NCI-H446 treated with DMSO at 0.1 percent for 48 hours (cell line): Measurements from ENCODE around the gene SNX20.

ENCODE experiments used
- DNase-seq: peaks from one replicate; lab custom pipeline; 2025; lab: John Stamatoyannopoulos, UW

SNX20 gene

DNA sequence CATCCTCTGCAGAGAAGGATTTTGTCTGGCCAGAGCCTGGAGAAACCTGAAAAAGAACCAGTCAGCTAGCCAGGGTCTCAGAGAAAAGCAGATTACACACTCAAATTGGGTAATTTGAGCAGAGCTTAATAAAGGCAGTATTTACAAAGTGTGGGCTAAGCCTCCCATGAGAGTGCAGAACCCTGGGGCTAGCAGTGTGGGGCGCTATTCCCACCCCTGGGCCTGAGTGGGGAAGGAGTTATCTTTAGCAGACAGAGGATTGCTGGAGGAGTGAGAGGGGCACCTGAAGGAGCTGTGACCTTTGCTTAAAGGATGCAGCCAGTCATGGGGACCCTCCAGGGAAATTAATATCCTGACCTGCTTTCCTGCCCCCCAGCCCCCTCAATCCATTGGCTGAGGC, 46.2 kb downstream of the SNX20 start:
- no peak for DNase-seq

DNA sequence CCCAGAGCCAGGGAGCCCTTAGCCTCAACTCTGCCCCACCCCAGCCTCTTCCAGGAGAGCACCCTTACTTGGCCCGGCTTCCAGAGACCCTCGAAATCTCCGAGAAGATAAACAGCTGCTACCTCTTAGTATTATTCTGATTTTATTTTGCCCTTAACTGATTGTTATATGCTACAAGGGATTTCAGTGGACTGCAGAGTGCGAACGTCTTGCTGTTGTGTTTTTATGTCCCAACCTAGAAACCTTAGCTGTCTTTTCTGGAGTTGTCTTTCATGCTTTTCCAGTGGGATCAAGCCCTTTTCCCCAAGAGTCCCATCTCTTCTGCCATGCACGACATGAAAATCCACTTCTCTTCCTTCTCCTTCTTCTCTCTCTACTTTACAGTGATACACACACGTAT, 47.0 kb downstream of the SNX20 start:
- DNase-seq: no peak

DNA sequence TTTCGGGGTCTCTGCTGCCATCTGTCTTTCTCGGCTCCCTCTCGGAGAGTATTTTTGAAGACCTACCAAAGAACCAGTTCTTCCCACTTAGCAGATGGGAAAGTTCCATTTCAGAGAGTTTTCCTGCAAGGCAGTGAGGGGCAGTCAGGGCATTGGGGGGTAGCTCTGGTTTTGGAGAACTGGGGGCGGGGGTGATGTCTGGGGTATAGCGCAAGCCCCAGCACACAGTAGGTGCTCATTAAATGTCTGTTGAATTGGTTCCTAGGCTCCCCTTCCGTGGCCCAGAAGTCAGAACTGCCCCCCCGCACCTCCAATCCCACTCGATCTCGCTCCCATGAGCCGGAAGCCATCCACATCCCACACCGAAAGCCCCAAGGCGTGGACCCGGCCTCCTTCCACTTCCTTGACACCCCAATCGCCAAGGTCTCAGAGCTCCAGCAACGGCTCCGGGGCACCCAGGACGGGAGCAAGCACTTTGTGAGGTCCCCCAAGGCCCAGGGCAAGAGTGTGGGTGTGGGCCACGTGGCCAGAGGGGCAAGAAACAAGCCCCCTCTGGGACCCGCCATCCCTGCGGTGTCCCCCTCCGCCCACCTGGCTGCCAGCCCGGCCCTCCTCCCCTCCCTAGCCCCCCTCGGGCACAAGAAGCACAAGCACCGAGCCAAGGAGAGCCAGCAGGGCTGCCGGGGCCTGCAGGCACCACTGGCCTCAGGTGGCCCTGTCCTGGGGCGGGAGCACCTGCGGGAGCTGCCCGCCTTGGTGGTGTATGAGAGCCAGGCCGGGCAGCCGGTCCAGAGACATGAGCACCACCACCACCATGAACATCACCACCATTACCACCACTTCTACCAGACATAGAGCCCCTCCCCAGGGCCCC, 47.9 kb downstream of the SNX20 start:
- DNase-seq: no peak

DNA sequence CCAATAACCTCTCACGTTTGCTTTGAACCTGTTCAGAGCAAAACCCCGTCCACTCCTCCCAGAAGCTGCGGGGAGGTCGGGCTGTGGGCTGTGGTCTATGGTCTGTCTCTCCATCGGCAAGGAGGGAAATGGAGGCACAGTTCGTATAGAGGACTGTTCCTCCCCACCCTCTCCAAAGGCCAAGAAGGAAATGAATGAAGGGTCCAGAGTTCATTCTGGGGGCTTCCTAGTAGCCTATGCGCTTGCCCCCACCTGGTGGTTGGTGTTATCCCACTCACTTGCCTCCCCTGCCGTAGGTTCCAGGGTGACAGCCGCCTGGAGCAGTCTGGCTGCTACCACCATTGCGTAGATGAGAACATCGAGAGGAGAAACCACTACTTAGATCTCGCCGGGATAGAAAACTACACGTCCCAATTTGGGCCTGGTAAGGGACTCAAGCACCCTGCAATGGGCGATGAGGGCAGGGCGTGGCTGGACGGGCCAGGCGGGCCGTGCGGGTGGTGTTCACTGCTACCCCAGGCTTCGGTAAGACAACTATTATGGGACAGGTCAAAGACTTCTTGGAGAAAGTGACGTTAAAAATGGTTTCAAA, 49.0 kb downstream of the SNX20 start:
- DNase-seq: no peak

DNA sequence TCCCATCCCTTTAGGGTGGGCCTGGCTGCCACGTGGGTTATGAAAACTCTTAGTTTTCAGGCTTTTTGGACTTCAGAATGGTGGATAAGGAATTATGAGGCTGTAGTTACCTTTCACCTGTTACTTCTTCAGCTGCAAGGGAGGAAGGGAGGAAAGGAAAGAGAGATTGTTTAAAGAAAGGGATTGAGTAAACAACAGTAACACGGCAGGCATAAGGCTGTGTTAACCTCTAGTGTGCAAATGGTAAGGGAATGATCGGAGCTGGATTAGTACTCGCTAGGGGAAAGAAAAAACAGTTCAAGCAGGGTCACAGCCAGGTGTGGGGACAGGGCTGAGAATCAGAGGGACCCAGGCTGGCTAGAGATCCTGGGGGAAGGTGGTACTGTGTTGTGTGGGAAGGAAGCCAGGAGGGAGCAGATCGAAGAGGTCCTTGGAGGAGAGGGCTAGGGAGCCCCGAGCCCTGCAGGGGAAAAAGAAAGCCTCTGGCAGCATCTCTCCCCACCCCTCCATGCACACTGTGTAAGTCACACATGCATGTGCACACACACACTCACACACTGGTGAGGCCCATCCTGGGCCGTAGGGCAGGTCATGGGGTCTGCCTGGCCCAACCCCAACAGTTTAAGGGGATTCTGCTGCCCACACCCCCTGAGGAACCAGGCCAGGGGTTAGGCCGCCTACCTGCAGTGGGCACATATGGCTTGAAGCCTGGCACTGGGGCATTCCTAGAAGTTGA, 49.7 kb downstream of the SNX20 start:
- no peak for DNase-seq

DNA sequence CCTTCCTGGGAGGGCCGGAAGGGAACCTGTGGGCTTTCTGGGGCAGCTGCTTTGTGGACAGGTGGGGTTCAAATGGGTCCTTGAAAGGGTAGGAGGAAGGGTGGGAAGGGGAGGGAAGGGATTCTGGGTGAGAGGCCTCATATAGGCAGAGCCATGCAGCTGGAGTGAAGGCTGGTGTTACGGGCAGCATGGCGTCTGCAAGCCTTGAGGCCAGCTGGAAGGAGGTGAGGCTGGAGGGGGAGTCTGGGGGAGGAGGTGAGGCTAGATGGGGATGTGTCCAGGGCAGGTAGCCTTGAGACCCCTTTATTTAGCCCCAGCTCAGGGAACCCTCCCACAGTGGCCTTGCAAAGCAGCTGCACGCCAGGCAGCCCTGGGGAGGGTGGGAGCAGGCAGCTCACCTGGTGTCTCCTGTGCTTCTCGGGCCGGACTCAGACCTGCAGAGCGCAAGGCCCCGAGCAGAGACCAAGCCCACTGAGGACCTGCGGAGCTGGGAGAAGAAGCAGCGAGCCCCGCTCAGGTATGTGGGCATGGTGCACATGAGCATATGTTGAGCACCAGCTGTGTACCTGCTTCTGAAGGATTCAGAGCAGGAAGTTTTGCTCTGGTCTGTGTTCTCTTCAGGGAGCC, 50.6 kb downstream of the SNX20 start:
- no peak for DNase-seq

DNA sequence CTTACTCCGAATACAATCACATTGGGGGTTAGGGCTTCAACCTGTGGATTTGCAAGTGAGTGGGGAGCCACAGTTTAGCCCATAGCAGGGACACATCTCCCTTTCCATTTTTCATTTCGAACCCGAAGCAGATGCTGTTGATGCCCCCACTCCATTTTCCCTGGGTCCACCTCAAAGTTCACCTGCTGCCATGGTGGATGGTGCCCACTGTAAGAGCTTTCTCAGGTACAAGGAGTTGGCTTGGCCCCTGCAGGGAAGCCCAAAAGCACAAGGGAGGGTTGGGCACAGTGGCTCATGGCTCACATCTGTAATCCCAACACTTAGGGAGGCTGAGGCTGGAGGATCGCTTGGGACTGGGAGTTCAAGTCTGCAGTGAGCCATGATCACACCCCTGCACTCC, 51.8 kb downstream of the SNX20 start:
- DNase-seq: no peak

DNA sequence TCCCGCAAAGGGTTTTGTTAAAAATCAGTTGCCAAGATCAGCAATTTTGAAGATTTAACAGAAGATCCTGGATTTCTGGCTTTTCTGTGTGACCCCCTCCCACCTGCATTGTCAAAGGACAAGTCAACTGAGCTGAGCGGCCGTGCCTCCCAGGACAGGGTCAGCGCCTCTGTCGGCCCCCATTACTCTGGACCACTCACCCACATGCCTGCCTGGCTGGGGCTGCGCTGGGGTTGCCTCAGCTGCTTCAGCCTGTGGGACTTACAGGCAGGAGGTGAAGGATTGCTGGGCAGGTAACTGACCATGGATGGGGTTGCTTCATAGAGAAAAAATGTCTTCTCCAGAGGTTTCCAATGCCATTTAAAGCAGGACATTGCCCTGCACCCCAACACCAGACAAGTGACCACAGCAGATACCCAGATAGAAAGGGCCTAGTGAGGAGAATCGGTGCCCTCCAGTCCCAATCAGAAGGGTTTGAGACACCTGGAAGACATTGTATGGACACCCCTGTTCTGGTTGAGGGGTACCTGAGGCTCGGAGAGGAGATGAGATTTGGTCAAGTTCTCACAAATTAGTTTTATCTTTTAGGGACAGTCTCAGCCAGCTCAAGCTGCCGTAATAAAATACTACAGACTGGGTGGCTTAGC, 52.8 kb downstream of the SNX20 start:
- DNase-seq: no peak

DNA sequence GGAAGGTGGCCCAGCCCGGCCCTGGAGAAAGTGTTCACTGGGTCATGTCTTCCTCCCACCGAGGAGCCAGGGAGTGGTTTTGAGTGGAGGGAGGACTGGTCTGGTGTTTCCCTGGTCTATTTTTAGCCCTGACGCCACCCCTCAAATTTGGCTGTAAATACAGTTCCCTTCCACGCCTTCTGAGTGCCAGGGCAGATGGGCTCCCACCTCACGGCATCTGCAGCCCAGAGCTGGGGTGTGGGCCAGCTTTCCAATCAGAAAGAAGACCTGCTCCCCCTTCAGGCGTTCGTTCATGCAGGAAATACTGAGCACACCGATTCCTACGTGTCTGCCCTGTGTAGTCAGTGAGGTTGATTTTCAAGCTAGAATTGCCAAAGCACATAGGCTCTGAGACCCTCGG, 53.7 kb downstream of the SNX20 start:
- peak; percentile 63 for DNase-seq

DNA sequence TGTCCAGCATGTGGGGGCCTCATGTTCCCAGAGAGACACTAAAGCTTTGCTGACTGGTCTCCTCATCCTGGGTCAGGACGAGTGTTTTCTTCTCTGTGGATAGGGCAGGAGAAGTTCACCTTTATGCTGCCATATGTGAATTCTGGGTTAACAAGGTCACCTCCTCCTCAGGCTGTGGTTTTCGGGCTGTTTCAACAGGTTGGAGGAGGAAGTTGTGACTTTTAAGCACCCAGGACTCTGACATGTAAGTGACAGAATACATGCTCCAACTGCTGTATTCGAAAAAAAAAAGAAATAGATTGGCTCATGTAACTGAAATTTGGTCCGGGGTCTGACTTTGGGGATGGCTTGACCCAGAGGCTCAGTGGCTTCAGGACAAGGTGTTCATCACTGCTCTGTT, 54.2 kb downstream of the SNX20 start:
- DNase-seq: no peak

DNA sequence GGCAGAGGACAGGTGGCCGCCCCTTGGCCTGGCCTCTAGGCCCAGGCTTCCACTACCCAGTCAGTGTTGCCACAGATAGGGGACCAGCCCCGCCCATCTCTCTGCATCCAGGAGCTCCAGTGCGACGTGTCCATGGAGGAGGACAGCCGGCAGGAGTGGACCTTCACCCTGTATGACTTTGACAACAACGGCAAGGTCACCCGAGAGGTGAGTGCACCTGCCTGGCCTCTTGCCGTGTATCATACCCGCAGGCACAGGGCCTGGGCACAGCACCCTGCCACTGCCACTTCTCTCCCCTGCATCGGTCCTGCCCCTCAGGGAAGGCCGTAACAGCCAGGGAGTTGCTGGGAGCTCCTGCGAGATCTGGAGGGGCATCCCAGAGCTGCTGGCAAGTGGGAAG, 55.7 kb downstream of the SNX20 start:
- DNase-seq: no peak

DNA sequence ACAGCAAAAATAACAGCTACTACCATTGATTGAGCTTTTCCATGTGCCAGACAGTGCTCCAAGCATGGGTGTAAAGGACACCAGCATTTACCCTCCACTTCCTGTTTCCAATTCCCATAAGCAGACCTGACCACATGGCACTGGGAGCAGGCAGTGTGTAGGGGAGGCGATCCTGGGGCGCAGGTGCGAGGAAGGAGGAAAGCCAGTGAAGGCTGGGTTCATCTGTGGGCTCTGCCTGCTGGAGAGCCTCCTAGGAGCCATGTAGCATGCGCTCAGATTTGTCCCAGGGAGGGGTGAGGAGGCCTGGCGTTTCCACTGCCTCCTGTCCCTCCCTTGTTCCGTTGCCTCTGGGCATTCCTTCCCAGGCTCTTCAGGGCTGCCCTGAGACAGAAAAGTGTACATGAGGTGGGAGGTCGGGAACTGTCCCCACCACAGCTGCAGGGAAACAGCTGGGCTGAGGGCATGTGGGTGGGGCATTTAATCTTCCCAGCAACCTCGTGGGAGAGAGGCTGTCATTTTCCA, 56.6 kb downstream of the SNX20 start:
- DNase-seq: no peak

DNA sequence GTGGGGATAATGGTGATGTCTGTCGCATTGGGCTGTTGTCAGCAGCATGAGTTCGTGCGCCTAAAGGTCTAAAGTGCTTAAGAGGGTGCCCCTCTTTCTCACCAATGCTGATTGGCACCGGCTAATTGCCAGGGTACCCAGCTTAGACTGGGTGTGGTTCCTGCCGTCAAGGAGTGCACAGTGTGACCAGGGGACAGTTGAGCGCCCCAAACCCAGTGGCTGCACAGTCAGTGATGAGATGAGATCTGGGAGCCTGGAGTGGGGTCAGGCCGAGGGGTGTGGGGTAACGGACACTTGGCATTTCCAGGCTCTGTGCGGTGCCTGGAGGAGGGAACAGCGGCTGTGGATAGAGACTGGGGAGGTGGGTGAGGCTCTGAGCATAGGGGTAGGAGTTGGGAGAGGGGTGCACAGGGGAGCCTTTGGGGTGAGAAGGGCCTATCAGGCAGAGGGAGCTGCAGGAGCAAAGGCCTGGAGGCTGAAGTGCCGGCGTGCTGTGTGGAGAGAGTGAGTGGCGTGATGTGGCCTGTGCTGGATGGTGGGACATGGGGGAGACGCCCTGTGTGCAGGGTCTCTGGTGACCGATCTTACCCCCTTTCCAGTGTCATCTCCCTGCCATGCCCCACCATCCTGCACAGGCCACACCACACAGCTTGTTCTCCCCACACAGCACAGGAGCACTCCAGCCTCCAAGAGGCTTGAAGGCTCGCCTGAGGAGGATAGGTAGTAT, 58.3 kb downstream of the SNX20 start:
- DNase-seq: no peak

DNA sequence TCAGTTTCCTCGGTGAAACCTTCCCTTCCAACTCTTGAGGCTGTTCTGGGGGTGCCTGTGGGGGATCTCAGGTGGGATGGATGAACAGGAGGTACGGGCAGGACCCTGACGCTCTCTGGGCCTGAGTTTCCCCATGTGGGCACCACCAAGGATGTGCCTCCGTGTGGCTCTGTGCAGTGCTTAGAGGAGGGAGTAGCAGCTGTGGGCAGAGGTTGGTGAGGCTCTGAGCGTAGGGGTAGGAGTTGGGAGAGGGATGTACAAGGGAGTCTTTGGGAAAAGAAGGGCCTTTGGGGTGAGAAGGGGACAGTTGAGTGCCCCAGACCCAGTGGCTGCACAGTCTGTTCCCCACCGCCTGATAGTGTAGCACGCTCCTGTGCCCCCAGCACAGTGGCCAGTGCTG, 59.1 kb downstream of the SNX20 start:
- no peak for DNase-seq
